Hepatocyte (in vitro differentiated cells): ENCODE results near the gene TROAP.

Experiments used
- EZH2 ChIP-seq: fragments of 200-600 bp; sonication (generic); IDR thresholded peaks from 2 replicates; pipeline ENCODE4 v1.6.1; 2016; ENCODE audit warnings: antibody characterized with exemption, mild to moderate bottlenecking, borderline replicate concordance
- TF ChIP-seq, protein P1 (sequence below): fragments of 200-600 bp; sonication (generic); IDR thresholded peaks from 2 replicates; pipeline ENCODE4 v1.5.1; 2016; ENCODE audit warnings: antibody characterized with exemption, mild to moderate bottlenecking; ENCODE audit not compliant: poor library complexity

DNA sequence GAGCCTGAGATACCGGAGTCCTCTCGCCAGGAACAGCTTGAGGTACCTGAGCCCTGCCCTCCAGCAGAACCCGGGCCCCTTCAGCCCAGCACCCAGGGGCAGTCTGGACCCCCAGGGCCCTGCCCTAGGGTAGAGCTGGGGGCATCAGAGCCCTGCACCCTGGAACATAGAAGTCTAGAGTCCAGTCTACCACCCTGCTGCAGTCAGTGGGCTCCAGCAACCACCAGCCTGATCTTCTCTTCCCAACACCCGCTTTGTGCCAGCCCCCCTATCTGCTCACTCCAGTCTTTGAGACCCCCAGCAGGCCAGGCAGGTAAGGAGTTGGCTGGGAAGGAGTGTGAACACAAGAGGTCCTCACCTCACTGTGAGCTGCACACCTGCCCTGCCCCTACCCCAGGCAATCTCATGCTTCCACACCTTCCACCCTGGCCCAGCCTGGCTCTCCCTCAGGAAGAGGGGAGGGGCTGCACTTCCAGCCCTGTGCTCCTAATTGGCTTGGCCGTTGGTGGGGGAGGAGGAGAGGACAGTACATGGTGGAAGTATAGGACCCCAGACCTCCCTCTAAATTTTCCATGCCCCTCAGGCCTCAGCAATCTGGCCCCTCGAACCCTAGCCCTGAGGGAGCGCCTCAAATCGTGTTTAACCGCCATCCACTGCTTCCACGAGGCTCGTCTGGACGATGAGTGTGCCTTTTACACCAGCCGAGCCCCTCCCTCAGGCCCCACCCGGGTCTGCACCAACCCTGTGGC lies 7.8 kb downstream of the TROAP start:
- TF ChIP-seq EZH2: no peak
- TF ChIP-seq, protein P1, sequence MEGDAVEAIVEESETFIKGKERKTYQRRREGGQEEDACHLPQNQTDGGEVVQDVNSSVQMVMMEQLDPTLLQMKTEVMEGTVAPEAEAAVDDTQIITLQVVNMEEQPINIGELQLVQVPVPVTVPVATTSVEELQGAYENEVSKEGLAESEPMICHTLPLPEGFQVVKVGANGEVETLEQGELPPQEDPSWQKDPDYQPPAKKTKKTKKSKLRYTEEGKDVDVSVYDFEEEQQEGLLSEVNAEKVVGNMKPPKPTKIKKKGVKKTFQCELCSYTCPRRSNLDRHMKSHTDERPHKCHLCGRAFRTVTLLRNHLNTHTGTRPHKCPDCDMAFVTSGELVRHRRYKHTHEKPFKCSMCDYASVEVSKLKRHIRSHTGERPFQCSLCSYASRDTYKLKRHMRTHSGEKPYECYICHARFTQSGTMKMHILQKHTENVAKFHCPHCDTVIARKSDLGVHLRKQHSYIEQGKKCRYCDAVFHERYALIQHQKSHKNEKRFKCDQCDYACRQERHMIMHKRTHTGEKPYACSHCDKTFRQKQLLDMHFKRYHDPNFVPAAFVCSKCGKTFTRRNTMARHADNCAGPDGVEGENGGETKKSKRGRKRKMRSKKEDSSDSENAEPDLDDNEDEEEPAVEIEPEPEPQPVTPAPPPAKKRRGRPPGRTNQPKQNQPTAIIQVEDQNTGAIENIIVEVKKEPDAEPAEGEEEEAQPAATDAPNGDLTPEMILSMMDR: no peak
